ENCODE measurements around the gene EIF2B4.

GRCh38 chr2:27378809-27379290, 8.7 kb upstream of the EIF2B4 start:
- TF ChIP-seq CTCF (conservative IDR thresholded peaks at IDR 0.05; ENCODE audit: low read depth in 2 of 2) (no peak), EZH2 (IDR thresholded peaks at IDR 0.05; ENCODE audit: low read depth, unreplicated experiment) (no peak), POLR2AphosphoS5 (IDR thresholded peaks at IDR 0.05; ENCODE audit: low read depth) (no peak), EZH2phosphoT487 (IDR thresholded peaks at IDR 0.05; ENCODE audit: unreplicated experiment) (no peak), CREB1 (CRISPR knock-in tag; IDR thresholded peaks at IDR 0.05; ENCODE audit: low read depth) (no peak), ZNF331 (CRISPR knock-in tag; IDR thresholded peaks at IDR 0.05; ENCODE audit: low read depth) (no peak), ETS1 (IDR thresholded peaks at IDR 0.05) (no peak), JUNB (IDR thresholded peaks at IDR 0.05; ENCODE audit: unreplicated experiment) (no peak), NANOG (IDR thresholded peaks at IDR 0.05; ENCODE audit: borderline replicate concordance) (no peak)
- TF ChIP-seq, protein P1, sequence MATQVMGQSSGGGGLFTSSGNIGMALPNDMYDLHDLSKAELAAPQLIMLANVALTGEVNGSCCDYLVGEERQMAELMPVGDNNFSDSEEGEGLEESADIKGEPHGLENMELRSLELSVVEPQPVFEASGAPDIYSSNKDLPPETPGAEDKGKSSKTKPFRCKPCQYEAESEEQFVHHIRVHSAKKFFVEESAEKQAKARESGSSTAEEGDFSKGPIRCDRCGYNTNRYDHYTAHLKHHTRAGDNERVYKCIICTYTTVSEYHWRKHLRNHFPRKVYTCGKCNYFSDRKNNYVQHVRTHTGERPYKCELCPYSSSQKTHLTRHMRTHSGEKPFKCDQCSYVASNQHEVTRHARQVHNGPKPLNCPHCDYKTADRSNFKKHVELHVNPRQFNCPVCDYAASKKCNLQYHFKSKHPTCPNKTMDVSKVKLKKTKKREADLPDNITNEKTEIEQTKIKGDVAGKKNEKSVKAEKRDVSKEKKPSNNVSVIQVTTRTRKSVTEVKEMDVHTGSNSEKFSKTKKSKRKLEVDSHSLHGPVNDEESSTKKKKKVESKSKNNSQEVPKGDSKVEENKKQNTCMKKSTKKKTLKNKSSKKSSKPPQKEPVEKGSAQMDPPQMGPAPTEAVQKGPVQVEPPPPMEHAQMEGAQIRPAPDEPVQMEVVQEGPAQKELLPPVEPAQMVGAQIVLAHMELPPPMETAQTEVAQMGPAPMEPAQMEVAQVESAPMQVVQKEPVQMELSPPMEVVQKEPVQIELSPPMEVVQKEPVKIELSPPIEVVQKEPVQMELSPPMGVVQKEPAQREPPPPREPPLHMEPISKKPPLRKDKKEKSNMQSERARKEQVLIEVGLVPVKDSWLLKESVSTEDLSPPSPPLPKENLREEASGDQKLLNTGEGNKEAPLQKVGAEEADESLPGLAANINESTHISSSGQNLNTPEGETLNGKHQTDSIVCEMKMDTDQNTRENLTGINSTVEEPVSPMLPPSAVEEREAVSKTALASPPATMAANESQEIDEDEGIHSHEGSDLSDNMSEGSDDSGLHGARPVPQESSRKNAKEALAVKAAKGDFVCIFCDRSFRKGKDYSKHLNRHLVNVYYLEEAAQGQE (IDR thresholded peaks at IDR 0.05; ENCODE audit: unreplicated experiment), result no peak

Data from GM23338 (cell line).